Retina (tissue), 1 donor: ENCODE results near the gene CDKN2B-AS1.
"Not testable (repeated sequence)": the region's sequence is repeated elsewhere in the genome, so short reads cannot be mapped to it uniquely, and the experiment has no call there.

Experiments used
- DNase-seq: peaks from one replicate; pipeline ENCODE4 v3.0.0-alpha.2; 2016

Gene CDKN2B-AS1

GRCh38 chr9:22046243-22046885 lies 51.8 kb downstream of the CDKN2B-AS1 start:
- DNase-seq = no peak

DNA sequence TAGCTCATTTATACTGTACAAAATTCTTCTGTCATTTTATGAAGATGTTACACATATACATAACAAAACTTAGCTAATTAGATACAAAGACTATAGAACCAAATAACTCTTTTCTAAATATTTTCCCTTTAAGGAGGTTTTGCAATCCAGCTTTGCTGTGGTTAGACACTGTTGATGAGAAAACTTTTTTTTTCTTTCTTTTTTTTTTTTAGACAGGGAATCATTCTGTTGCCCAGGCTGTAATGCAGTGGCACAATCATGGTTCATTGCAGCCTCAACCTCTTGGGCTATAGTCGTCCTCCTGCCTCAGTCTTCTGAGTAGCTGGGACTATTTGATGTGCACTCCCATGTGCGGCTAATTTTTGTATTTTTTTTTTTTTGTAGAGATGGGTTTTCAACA lies 53.0 kb downstream of the CDKN2B-AS1 start:
- DNase-seq = no peak

DNA sequence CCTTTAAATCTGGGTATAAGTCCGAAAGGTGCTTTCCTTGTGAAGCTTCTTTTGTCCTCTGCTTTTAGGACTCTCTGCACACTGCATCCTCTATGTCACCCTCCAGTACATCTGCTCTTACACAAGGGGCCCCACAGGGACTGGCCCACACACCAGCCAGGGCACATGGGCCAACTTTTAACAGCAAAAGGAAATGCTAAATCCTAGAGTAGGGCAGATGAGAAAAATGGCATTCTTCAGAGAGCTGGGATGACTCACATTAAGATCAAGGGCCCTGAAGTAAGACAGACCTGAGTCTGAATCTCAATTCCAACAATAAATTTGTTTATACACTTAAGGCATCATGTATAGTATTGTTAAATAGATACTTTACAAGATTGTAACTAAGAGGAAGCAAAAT lies 54.8 kb downstream of the CDKN2B-AS1 start:
- no peak for DNase-seq

DNA sequence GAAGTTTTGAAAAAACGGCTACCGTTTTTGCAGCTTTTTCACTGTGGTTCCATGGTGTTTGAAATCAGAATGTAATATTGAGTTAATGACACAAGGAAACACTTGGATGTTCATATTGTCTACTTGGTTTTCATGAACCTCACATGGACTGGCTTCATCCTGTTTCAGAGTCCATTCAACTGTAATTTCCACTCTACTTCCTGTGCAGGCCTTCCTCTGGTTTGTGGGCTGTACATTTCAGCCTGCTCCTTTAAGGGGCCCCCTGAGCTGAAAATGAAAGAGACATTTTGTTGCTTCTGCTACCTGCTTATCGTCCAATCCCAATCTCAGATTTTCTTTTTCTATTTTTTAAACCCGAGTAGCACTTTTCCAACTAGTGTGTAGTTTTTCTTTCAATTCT lies 56.3 kb downstream of the CDKN2B-AS1 start:
- DNase-seq = no peak

GRCh38 chr9:22052376-22052945 lies 57.9 kb downstream of the CDKN2B-AS1 start:
- DNase-seq = no peak

GRCh38 chr9:22053178-22053577 lies 58.6 kb downstream of the CDKN2B-AS1 start:
- no peak for DNase-seq

- DNase-seq = no peak
Measured at GRCh38 chr9:22054076-22054475, 59.5 kb downstream of the CDKN2B-AS1 start.

- no peak for DNase-seq
Measured at GRCh38 chr9:22054529-22054928, 59.9 kb downstream of the CDKN2B-AS1 start.

GRCh38 chr9:22055090-22055489 lies 60.5 kb downstream of the CDKN2B-AS1 start:
- DNase-seq = no peak

- no peak for DNase-seq
Measured at GRCh38 chr9:22056402-22056801, 61.8 kb downstream of the CDKN2B-AS1 start.

GRCh38 chr9:22057972-22058371 lies 63.4 kb downstream of the CDKN2B-AS1 start:
- DNase-seq = not testable (repeated sequence)

DNA sequence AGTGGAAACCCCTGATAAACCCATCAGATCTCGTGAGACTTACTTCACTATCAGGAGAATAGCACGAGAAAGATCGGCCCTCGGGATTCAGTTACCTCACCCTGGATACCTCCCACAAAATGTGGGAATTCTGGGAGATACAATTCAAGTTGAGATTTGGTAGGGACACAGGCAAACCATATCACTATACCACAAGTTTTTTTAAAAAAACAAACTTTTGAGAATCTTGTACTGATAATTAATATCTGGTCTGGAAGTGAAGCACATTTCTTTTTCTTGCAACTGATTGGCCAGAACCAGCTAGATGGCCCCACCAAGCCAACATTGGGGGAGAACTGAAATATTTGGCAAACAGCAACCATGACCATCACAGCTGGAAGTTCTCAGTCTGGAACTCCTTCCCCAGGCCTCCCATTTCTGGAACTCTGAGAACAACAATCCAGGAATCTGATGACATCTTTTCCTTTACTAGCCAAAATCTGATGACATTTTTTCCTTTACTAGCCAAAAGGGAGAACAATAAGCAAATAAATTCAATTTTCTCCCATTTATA lies 66.3 kb downstream of the CDKN2B-AS1 start:
- no peak for DNase-seq

DNA sequence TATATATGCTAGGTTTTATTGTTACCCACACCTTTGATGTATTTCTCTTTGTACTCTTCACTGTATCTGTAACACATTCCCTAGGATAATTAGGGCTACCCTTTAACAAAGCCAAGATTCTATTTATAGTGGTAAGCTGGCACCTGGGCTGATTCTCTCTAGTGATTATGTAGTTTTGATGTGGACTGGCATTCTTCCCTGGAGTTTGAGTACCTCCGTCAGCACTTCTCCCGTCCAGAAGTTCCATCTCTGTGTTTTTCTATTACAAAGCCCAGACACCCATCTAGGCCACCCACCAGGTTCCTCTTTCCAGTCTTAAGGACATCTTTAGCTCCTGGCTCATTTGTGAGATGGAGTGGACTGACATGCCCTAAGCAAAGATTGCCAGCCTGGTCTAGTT lies 70.4 kb downstream of the CDKN2B-AS1 start:
- no peak for DNase-seq

GRCh38 chr9:22065431-22066200 lies 71.0 kb downstream of the CDKN2B-AS1 start:
- no peak for DNase-seq

DNA sequence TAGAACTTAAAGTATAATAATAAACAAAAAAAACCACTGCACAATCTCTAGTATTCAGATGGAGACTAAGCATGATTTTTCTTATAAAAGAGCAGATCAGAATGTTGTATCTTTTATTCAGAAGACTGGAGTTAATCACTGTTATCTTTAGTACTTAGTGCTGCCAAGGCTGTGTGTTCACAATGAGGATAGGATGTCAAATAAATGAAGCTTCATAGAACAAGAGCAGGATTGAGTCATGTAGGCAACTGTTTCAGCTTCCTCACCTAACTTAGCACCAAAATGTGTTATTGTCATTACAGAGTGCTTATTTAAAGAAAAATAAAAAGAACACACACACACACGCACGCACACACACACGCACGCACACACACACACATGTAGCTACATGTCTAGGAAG lies 72.6 kb downstream of the CDKN2B-AS1 start:
- no peak for DNase-seq

DNA sequence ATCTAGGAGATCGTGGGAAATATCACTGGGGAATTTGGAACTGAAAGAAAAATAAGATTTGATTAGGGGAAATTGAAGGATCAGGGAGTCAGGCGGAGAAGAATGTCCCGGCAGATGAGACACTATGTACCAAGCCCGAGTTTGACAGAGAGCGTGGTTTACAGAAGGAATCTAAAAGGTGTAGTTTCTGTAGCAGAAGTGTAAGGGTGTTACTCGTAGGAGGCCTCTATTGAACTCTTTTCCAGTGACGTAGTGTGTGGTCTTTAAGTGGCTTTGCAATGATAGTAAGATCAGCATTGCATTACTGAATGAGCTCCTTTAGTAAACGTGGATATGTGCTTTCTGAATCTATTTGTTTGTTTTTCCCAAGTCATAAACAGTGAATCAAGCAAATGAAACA lies 73.8 kb downstream of the CDKN2B-AS1 start:
- DNase-seq = no peak

- DNase-seq = no peak
Measured at GRCh38 chr9:22073349-22073748, 78.8 kb downstream of the CDKN2B-AS1 start.

DNA sequence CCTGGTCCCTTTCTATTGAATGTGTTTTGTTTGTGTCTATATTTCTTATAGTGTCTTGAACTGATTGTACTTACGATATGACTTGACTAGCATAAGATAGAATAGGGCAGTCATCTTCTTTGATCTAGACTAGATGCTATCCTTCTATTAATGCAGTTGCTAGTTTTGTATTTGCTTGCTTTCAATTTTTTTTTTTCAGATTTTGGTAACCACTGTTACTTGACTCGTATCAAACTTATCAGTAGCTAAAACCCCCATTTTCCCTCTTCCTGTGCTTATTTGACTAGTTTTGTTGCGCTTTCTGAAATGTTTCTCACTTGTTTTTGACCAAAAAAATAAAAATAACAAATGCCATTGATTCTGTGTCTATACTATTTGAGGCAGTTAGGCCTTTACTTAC lies 83.5 kb downstream of the CDKN2B-AS1 start:
- no peak for DNase-seq

DNA sequence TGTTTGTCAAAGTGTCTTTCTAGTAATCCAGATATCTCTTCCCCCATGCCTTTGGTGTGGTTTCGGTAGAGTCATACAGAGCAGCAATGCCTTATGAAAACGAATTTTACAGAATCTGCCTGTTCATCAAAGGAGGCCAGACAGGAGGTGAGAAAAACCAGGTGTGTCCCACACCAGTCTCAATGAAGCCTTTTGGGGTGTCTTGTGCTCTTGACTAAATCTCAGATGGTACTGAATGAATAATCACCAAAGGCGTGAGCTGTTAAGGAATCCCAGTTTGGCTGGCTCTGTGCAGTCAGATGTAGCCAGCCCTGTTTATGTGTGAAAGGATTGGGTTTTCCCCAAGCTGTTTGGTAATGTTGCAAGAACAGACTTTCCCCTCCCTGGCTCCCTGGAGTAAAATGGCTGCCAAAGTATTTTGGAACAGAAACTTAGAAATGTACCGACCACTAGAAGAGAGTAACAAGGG lies 85.3 kb downstream of the CDKN2B-AS1 start:
- DNase-seq = no peak

- DNase-seq = no peak
Measured at GRCh38 chr9:22084336-22085035, 89.9 kb downstream of the CDKN2B-AS1 start.

DNA sequence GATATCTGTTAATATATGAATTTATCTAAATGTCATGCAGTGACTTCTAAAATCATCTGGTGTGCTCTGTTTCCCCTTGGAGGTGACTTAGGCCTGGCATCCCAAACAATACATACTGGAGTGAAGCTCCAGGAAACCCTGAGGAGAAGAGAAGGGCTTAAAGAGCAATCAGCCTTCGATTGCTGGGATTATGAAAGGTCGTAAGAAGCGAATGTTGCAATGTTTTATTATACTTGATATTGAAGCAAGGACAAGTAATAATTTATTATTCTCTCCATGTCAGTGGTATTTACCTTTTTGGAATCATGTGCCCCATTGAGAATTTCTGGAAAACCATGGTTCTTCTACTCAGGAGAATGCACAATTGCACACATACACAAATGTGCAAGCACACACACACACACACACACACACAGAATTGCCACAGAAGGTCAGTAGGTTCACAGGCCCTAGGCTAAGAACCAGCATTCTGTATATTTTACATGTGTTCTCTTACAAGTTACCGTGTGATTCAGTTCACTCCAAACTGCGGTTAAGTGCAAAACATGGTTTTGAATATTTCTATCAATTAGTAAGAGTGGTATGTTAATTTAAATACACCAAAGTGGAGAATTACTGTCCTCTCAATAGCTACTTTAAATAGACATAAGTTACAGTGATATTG lies 93.6 kb downstream of the CDKN2B-AS1 start:
- DNase-seq = no peak

- DNase-seq = no peak
Measured at GRCh38 chr9:22088717-22089061, 94.1 kb downstream of the CDKN2B-AS1 start.

DNA sequence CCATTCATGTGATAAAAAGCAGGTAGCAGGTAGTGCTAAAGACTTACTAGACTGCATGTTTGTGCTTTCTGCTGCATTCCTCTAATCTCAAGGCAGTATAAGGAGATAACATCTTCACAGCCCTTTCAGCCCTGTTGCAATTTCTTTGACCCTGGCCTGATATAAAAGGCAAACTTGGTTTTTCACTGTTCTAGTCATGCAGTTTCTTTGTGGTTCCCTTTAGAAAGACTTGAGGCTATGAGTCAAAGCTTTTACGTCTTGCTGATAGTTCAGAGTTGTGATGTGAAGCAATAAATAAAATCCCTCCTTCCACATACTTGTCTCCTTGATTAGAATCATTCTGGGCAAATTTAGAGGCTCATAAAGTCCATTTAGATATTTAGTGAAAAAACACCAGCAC lies 103.1 kb downstream of the CDKN2B-AS1 start:
- DNase-seq = no peak
